A673 (cell line): ENCODE results near the gene EML1.

Experiments used
- EZH2 ChIP-seq: fragments of 200-600 bp; sonication (generic); IDR thresholded peaks from 2 replicates; pipeline ENCODE4 v1.6.1; 2017; ENCODE audit warnings: borderline replicate concordance, low read depth, mild to moderate bottlenecking, mixed read lengths, antibody characterized with exemption, low read length; ENCODE audit not compliant: poor library complexity, severe bottlenecking
- TF ChIP-seq, protein P1 (sequence below): fragments of 300-800, 200-600 bp; sonication (generic); conservative IDR thresholded peaks from 2 replicates; pipeline ENCODE4 v1.5.1; 2017; ENCODE audit warnings: low read depth, mild to moderate bottlenecking, antibody characterized with exemption, low read length, moderate library complexity, mixed read lengths

DNA sequence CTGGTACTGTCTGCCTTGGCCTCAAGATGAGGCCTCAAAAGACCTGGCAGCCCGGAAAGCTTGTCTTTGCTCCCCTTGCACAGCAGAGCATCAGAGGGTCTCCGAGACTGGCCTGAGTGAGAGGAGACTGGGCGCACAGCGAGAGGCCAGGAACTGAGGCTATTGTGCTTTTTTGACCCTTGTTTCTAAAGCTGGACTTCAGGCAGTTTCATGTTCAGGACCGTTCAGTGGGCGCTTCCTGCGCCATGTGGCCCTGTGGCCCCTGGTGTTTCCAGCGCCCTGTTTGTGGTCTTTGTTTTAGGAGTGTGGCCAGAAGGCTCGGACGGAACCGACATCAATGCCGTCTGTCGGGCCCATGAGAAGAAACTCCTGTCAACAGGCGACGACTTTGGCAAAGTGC lies 145.7 kb downstream of the EML1 start:
- TF ChIP-seq, protein P1, sequence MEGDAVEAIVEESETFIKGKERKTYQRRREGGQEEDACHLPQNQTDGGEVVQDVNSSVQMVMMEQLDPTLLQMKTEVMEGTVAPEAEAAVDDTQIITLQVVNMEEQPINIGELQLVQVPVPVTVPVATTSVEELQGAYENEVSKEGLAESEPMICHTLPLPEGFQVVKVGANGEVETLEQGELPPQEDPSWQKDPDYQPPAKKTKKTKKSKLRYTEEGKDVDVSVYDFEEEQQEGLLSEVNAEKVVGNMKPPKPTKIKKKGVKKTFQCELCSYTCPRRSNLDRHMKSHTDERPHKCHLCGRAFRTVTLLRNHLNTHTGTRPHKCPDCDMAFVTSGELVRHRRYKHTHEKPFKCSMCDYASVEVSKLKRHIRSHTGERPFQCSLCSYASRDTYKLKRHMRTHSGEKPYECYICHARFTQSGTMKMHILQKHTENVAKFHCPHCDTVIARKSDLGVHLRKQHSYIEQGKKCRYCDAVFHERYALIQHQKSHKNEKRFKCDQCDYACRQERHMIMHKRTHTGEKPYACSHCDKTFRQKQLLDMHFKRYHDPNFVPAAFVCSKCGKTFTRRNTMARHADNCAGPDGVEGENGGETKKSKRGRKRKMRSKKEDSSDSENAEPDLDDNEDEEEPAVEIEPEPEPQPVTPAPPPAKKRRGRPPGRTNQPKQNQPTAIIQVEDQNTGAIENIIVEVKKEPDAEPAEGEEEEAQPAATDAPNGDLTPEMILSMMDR, result no peak
- TF ChIP-seq EZH2, result no peak
